22Rv1 (cell line): ENCODE results near the gene OXCT1.
A peak's percentile ranks its signal among the peaks of the same experiment; 100 is the strongest.

Source experiments
- CTCF ChIP-seq: fragments of 450-650 bp; IDR thresholded peaks from 2 replicates; pipeline ENCODE4 v1.5.1; 2017; ENCODE audit warnings: mild to moderate bottlenecking
- ZFX ChIP-seq: fragments of 450-650 bp; IDR thresholded peaks from 2 replicates; pipeline ENCODE4 v1.6.1; 2017; ENCODE audit warnings: antibody characterized with exemption, borderline replicate concordance

- TF ChIP-seq CTCF: peak; percentile 87
- TF ChIP-seq ZFX: no peak
These were observed 26.5 kb downstream of the OXCT1 start for GRCh38 chr5:41843456-41844370.
